Heart right ventricle (tissue), 16 donors: ENCODE data around the gene TMA16. TPM values are rescaled to one million over a fixed set of nuclear protein-coding genes. Genes with fewer than 3 reads are reported as not detected.

Experiments used
- ATAC-seq, 8 donors: fragments of 200-7000 bp; cut with Tn5 transposase; one replicate each; pipeline ENCODE4 v1.9.1; 2020; ENCODE audit warnings: mild to moderate bottlenecking in 8 of 8, moderate library complexity in 8 of 8, moderate number of reproducible peaks in 1 of 8
- DNase-seq, 2 donors: peaks; one replicate each; pipeline ENCODE4 v3.0.0-alpha.2; 2020
- H3K27ac ChIP-seq, 10 donors: fragments of 200-600 bp; sonication (generic) in 2 of 10; one replicate each; pipeline versions ENCODE4 v1.5.0 to v1.8.0; 2020 to 2022; ENCODE audit warnings: mild to moderate bottlenecking in 3 of 10
- H3K27me3 ChIP-seq, 7 donors: fragments of 200-600 bp; one replicate each; pipeline ENCODE4 v1.8.0; 2021 to 2022; ENCODE audit warnings: mild to moderate bottlenecking in 2 of 7
- H3K36me3 ChIP-seq, 9 donors: fragments of 200-600 bp; sonication (generic) in 1 of 9; one replicate each; pipeline versions ENCODE4 v1.5.0 to v1.8.0; 2020 to 2022; ENCODE audit warnings: mild to moderate bottlenecking in 2 of 9
- H3K4me1 ChIP-seq, 9 donors: fragments of 200-600 bp; sonication (generic) in 1 of 9; one replicate each; pipeline versions ENCODE4 v1.5.0 to v1.8.0; 2020 to 2022; ENCODE audit warnings: mild to moderate bottlenecking in 4 of 9
- H3K4me3 ChIP-seq, 10 donors: fragments of 200-600 bp; sonication (generic) in 2 of 10; one replicate each; pipeline versions ENCODE4 v1.5.0 to v1.8.0; 2020 to 2022; ENCODE audit warnings: mild to moderate bottlenecking in 7 of 10, moderate library complexity in 2 of 10
- H3K9me3 ChIP-seq, 11 donors: fragments of 200-600 bp in 10 of 11; sonication (generic) in 2 of 11; one replicate each; pipeline versions ENCODE4 v1.5.0 to v1.8.0; 2013 to 2022; ENCODE audit warnings: mild to moderate bottlenecking in 2 of 11, control low read depth in 1 of 11, moderate library complexity in 1 of 11
- WGBS, 2 donors: extraction: QIAGEN DNeasy Blood & Tissue Kit; methylation state at CpG; one replicate each; pipeline ENCODE4 v1.1.7; 2013; ENCODE audit warnings: inconsistent platforms in 1 of 2; 5-methylcytosine and 5-hydroxymethylcytosine counted together
- intact Hi-C, 10 donors: fragments of 100-400 bp; cut with DNase I; formaldehyde crosslinking; loops; one replicate each; pipeline versions ENCODE4 v1.11.1 to v1.14.2; 2022
- polyA plus RNA-seq, 2 donors: library from polyadenylated mRNA; stranded (reverse); fragments of 200-250 nt; gene quantifications; one replicate each; pipeline ENCODE4 v1.2.3, GENCODE V29; 2013
- total RNA-seq, 10 donors: library from RNA; stranded (reverse); fragmentation: NEBNext Ultra II Directional in 3 of 10; extraction: Animal tissue kit (Norgen Biotek cat#: 25700) in 3 of 10; gene quantifications; one replicate each; pipeline versions ENCODE4 v1.2.1 to v1.2.4, GENCODE V29; 2021 to 2023
- TF ChIP-seq, protein P1 (sequence below), 9 donors: fragments of 200-600 bp; sonication (generic) in 2 of 9; IDR thresholded peaks; one replicate each; pipeline versions ENCODE4 v1.5.0 to v1.8.0; 2021 to 2022; ENCODE audit warnings: antibody characterized with exemption in 9 of 9, mild to moderate bottlenecking in 5 of 9, moderate library complexity in 1 of 9
- donor health status: Arrhythmogenic right ventricular cardiomyopathy.
- donor health status: ischemic (EF 13 %, LVEDD 7.1; RV severe dilation, severe dysfunction).
- donor health status: healthy with polysubstance abuse.
- donor health status: DM: no; HTN: yes; CAD: no.
- donor health status: DM: no; HTN: no; CAD: no.
- donor health status: ischemic (EF 25% LVEDD 6.9; RV normal size, moderate dysfunction).
- donor health status: ischemic (EF 25% LVEDD 5.7; RV mildly dilated, moderate dysfunction).
- donor health status: healthy.
- donor health status: DM: yes; HTN: yes; CAD: no.
- donor health status: Ischemic cardiomyopathy.
- donor health status: ischemic (EF 35%, LVEDD 5.7; RV mildly dilated, moderate dysfunction).
- donor health status: nonischemic (EF 11% LVEDD 7.7; RV severe dilation, severe dysfunction).
- donor health status: DM: yes; HTN: yes; CAD: no.
- donor health status: PGD.
- donor health status: ischemic (EF 29% LVEDD 5.4; RV normal size, mild dysfunction).
- donor health status: nonischemic (EF 23%, LVEDD 6.1; RV moderate dilation, normal function).

The TMA16 gene
- total and polyA plus RNA-seq, 12 donors, result 6.5 to 15.3 (median 9.7) TPM

DNA sequence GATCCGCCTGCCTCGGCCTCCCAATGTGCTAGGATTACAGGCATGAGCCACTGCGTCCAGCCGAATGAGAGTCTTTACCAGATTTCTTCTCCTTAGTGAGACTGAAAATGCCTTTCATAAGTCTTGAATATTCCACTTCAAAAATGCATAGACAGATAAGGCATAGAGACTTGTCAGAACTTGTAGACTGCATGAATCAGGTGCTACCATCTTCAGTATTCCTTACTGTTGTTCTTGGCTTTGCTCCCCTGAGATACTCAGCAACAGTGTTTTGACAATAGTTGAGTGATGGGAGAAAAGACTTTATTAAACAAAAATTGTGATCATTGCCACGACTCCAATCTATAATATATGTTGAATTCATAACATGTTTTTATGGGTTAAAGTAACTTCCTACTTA lies 31.9 kb upstream of the TMA16 start:
- Histone ChIP-seq H3K27ac (no peak overlapping the region), H3K4me1 (no peaks in the 10 kb centered on the region), H3K36me3 (no peaks in the 10 kb centered on the region), H3K9me3 (no peaks in the 10 kb centered on the region), H3K4me3 (no peak overlapping the region), H3K27me3 (peaks cover 0 to 8% (median 0%) of the 10 kb centered on the region in 7 donors)
- TF ChIP-seq, protein P1, sequence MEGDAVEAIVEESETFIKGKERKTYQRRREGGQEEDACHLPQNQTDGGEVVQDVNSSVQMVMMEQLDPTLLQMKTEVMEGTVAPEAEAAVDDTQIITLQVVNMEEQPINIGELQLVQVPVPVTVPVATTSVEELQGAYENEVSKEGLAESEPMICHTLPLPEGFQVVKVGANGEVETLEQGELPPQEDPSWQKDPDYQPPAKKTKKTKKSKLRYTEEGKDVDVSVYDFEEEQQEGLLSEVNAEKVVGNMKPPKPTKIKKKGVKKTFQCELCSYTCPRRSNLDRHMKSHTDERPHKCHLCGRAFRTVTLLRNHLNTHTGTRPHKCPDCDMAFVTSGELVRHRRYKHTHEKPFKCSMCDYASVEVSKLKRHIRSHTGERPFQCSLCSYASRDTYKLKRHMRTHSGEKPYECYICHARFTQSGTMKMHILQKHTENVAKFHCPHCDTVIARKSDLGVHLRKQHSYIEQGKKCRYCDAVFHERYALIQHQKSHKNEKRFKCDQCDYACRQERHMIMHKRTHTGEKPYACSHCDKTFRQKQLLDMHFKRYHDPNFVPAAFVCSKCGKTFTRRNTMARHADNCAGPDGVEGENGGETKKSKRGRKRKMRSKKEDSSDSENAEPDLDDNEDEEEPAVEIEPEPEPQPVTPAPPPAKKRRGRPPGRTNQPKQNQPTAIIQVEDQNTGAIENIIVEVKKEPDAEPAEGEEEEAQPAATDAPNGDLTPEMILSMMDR (IDR thresholded peaks at IDR 0.05), result no peak
- intact Hi-C loops, result no loop called here
- 89 to 92% methylated on average over 5 of the region's 5 CpGs for WGBS, 2 donors
- ATAC-seq, result no peak
- DNase-seq, result no peak

DNA sequence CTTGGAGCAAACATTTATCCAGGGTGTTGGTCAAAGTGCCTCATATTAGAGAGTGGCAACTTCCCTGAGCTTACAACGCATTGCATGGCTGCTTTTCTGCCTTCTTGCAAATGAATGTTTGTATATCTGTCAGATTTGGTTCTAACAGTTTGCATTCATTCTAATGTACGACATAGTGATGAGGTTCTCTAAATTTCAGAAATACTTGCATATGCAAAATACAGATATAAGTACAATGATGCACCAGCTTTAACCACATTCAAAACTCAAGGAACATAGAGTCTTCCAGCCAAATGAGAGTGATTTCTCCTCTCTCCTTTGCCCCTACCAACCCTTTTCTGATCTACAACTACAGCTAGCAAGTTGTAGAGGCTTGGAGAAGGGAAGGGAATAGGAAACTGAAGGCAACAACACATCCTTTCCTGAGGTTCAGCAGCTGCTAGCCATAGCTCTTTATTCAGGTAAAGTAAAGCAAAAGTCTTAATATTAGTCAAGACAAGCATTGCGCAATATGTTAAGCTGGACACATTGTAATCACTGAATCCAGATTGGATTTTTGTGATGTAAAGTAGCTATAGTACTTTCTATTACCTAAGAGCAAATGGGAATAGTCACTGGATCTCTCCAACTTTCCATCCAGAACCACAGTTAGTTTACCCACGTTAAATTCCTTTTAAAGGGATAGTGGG lies 27.3 kb upstream of the TMA16 start:
- no peaks in the 10 kb centered on the region for H3K9me3 ChIP-seq
- ATAC-seq, result no peak
- H3K4me1 ChIP-seq, result no peaks in the 10 kb centered on the region
- intact Hi-C loops, result no loop called here
- no peak overlapping the region for H3K4me3 ChIP-seq
- 86 to 90% methylated on average over 4 of the region's 4 CpGs for WGBS, 2 donors
- TF ChIP-seq, protein P1 (IDR thresholded peaks at IDR 0.05), result no peak
- no peaks in the 10 kb centered on the region for H3K36me3 ChIP-seq
- H3K27ac ChIP-seq, result no peak overlapping the region
- peaks cover 0 to 8% (median 0%) of the 10 kb centered on the region in 7 donors for H3K27me3 ChIP-seq
- DNase-seq, result no peak

DNA sequence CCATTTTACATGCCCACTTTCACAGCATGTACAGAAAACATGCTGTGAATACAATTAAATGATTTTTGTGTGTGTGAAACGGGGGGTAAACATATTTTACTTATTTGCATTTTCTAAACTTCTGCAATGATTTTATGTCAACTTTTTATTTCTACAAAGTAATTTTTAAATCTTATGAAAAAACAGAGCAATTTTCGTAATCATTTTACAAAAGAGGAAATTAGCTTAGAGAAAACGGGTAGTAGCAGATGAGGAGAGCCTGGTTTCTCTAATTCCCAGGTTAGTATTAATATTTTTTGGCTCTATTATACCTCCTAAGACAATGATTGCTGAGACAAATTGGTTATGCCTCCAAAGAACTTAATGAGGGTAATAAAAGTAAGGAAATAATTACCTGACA lies 24.1 kb upstream of the TMA16 start:
- Histone ChIP-seq H3K27ac (no peak overlapping the region), H3K9me3 (no peaks in the 10 kb centered on the region), H3K4me1 (no peaks in the 10 kb centered on the region), H3K4me3 (no peak overlapping the region), H3K27me3 (peaks cover 0 to 3% (median 0%) of the 10 kb centered on the region in 7 donors), H3K36me3 (no peaks in the 10 kb centered on the region)
- intact Hi-C loops, result no loop called here
- WGBS, 2 donors, result 76 to 83% methylated on average over 3 of the region's 3 CpGs
- TF ChIP-seq, protein P1 (IDR thresholded peaks at IDR 0.05), result no peak
- no peak for DNase-seq
- no peak for ATAC-seq

DNA sequence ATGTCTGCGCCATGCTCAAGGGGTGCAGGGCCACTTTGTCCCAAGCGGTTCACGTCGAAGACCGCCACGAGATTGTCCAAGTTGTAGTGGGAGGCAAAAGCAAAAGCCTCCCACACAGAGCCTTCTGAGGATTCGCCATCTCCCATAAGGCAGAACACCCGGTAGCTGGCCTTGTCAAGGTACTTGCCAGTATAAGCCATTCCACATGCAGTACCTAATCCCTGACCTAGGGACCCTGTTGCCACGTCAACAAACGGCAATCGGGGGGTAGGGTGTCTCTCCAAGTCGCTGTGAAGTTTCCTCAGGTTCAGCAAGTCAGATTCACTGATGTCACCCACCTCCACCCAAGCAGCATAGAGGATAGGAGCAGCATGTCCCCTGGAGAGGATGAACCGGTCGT lies 21.4 kb upstream of the TMA16 start:
- TF ChIP-seq, protein P1 (IDR thresholded peaks at IDR 0.05), result no peak
- DNase-seq (no peak), ATAC-seq (no peak)
- no peak overlapping the region for H3K4me3 ChIP-seq
- no peaks in the 10 kb centered on the region for H3K4me1 ChIP-seq
- intact Hi-C loops, result no loop called here
- H3K36me3 ChIP-seq, result no peaks in the 10 kb centered on the region
- no peaks in the 10 kb centered on the region for H3K9me3 ChIP-seq
- H3K27ac ChIP-seq, result no peak overlapping the region
- no peaks in the 10 kb centered on the region for H3K27me3 ChIP-seq
- 92 to 93% methylated on average over 14 of the region's 14 CpGs for WGBS, 2 donors
